HG02759 (cell line): ENCODE data around the gene DTNBP1.

ENCODE experiments used
- ATAC-seq: cut with Tn5 transposase; IDR thresholded peaks from one replicate; pipeline ENCODE4 v1.9.1; 2021; ENCODE audit warnings: mild to moderate bottlenecking, moderate library complexity; ENCODE audit not compliant: unreplicated experiment

Gene DTNBP1

DNA sequence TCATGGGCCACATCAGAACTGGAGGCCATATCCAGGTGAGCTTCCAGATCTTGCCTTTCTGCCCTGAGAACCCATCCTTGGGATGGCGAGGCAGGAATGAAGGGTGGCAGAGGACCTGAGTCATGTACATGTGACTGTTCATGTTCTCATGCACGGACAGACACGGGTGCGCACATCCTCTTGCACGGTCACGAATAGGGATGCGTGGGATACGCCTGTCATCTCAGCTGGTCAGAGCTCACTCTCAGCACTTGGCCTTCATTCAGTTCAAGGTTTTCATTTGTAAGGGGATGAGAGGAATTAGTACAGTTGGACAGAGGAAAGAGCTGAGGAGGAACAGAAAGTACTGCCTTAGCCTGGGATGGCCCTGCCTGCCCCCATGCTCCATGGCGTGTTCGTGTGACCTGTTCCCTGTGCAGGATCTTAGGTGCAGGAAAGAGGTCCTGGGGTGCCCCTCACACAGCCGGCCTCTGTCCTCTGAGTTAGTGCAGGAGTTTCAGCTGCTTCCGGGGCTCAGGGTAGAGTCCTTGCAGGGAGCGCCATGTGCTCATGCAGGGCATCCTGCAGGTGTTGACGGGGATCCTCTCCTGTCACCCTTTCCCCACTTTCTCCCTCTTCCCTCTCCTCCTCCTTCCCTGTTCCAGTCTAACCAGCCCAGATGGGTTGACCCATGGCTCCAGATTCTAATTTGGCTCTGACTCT lies 173.4 kb downstream of the DTNBP1 start:
- no peak for ATAC-seq

DNA sequence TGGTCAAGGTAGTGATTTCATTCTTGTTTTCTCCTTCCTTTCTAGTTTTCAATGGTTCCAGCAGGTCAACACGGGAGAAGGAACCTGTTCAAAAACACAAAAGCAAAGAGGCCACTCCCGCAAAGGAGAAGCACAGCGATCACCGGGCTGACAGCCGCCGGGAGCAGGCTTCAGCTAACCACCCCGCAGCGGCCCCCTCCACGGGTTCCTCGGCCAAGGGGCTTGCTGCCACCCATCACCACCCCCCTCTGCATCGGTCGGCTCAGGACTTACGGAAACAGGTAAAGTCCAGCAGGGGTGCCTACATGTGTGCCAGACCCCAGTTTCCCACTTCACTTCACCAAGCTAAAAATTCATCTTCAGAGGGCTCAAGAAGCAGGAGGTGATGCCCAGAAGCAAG lies 175.6 kb downstream of the DTNBP1 start:
- no peak for ATAC-seq

DNA sequence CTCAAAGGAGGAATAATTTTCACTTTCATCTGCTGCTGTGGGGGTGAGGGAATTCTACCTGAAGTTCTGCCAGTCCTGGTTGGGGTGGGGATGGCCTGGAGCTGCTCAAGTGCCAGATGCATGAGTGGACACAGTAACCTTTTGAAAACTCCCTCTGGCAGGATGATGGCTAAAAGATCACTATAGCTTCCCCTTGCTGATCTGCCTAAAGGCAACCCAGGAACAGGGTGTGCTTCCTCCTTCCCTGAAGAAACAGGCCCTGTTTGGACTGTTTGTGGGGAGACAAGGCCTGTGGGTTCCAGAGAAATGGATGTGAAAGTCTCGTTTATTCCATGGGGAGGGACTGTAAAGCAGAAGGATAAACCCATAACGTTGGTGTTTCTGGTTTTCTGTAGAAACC lies 176.9 kb downstream of the DTNBP1 start:
- no peak for ATAC-seq

DNA sequence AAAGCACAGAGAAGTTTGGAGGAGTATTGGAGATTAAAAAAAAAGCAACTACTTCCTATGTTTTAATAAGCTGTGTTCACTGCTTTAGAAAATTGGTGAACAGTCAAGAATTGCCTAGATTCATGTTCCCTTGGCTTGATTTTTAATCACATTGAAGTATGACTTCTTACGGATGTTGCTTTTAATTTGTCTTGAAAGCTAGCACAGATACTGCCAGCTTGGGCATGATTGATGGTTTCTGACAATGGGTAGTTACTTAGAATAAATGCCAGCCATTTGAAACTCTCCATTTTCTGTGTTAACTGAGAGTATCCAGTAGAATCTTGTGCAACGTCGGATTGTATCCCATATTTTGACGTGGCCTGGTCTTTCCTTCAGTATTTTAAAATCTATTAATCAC lies 178.0 kb downstream of the DTNBP1 start:
- ATAC-seq = no peak

DNA sequence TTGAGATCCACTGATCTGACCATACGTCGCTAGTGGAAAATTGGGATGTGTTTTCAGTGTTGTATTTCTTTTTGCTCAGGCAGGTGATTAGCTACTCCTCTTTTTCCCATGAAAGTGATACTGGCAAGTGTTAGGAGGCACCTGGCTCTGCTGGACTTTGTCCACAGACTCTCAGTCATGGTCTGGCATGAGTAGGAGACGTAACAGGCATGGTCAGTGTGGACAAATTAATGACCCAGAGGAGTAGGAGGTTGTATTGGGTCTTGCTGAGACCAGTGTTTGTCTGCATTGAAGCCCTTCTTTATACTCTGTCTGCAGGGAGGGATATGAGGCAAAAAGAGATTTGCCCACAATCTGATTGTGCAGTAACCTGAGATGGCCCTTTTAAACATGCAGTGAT lies 178.7 kb downstream of the DTNBP1 start:
- ATAC-seq = no peak

- no peak for ATAC-seq
Observed at GRCh38 chr6:15483060-15483459, 179.8 kb downstream of the DTNBP1 start.

- no peak for ATAC-seq
Observed at GRCh38 chr6:15481390-15482291, 181.2 kb downstream of the DTNBP1 start.

DNA sequence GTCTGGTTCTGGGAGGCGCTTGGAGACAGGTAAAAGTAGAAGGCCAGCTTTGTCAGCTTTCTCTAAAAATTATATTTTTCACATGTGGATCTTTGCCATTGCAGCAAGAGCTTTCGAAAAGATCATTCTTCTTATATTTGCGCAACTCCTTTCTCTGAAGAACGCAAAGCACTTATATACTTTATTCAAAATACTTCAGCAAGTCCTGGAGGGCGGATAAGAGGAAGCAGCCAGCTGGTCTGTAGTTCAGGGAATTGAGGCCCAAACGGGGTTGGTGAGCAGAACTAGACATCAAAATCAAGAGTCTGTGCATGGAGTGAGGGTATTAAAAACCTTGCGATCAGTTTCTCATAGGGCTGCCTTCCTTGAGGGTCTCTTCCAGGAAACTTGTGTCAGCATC lies 182.3 kb downstream of the DTNBP1 start:
- no peak for ATAC-seq

- no peak for ATAC-seq
Observed at GRCh38 chr6:15479761-15480160, 183.1 kb downstream of the DTNBP1 start.

GRCh38 chr6:15477746-15478145 lies 185.1 kb downstream of the DTNBP1 start:
- ATAC-seq = no peak

DNA sequence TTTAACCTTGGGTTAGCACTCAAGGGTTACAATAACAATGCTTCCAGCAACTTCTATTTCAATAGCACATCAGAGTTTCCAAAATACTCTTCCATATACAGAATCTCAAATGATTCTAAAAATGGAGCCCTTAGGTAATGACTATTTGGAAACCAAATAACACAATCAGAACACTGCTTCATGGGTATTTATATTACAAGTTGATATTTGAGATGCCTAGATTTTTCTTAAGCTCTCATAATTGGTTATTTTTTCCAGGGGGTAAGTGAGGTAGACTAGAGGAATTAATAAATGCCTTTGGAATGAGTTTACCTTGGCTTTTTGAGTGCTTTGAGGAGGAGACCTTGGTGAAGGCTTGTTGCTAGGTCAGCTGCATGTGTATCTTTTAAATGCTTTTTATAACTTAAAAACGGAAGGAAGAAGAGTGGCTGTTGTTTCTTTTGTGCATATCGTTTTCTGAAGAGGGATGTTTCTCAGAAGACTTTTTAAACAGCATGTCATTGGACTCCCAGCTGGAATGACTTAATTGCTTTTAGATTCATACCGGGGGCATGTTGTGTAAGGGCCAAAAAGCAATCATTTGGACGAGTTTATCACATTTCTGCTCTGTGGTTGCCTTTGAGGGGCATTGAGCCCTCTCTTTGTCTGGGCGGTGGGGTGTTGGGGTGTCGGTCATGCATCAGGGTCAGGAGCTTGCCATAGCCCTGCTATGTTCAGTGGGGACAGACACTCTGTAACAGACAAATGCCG lies 186.0 kb downstream of the DTNBP1 start:
- no peak for ATAC-seq

DNA sequence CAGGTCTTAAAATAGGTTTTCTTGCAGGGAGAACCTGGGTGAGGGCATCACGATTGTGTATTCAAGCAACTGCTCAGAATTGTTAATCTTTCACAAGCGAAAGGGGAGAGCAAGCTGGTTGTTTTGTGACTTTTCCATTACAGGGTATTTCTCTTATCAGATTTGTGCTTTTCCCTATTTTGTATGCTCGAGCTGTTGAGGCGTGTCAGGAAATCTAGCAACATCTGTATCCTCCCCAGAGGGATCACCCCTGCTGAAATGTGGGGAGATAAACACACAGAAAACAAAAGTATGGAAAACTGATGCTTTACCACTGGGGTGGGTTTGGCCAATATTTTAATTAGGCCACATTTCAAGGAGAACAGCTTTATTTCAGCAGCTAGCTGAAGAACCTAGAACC lies 187.0 kb downstream of the DTNBP1 start:
- ATAC-seq = no peak

GRCh38 chr6:15475261-15475660 lies 187.6 kb downstream of the DTNBP1 start:
- ATAC-seq = no peak

- no peak for ATAC-seq
Observed at GRCh38 chr6:15474196-15474595, 188.6 kb downstream of the DTNBP1 start.

DNA sequence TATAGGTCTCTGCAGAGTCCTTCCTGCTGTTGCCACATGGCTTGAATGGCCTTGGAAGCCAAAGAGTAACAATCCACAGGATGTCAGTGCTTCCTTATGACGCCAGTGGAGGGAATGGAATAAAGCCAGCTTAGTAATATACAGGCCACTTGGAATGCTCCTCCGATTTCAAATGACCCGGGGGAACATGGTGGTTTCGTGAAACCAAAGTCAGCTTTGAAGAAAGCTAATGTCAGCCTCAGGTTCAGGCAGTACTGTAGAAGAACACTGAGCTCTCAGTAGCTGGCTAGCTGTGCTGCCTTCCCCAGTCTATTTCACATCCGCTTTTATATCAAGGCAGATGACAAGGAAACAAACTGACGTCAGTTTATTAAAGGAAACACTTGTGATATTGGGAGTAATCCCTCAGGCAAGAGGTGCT lies 189.1 kb downstream of the DTNBP1 start:
- no peak for ATAC-seq

DNA sequence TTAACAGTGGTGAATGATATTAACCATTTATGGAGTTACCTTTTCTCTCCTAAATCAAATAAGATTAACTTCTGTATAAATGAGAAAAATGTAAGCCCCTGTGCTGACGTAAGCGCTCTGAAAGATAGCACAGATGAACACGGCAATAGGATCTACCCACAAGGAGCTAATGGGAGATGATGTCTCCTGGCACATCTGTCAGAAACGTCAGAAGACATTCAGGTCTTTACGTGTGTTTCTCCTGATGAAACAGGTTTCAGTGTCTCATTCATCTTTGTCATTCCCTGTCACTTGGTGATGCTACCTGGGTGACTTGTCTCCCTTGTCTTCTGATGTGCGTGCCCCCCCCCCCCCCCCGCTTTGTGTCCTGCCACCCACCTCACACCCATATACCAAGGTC lies 189.7 kb downstream of the DTNBP1 start:
- ATAC-seq = no peak
